Measurements from ENCODE around the gene SNX5.

DNA sequence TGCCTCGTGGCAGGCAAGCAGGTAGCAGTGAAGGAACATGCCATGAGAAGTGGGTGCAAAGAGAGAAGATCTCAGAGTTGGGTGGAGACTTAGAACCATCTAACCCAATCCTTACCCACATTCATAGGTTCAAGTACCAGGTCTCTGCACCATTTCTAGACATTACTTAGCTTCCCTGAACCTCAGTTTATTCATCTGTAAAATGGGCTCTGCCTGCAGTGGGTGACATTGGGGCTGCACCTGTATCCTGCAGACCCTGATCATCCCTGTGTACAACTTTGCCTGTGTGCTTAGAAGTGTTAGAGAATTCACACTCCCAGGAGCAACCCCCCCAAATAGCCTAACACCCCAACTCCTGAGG is 42.7 kb downstream of the SNX5 start:
- no peak for TF ChIP-seq RAD21 (conservative IDR thresholded peaks at IDR 0.05)
- TF ChIP-seq, protein P1, sequence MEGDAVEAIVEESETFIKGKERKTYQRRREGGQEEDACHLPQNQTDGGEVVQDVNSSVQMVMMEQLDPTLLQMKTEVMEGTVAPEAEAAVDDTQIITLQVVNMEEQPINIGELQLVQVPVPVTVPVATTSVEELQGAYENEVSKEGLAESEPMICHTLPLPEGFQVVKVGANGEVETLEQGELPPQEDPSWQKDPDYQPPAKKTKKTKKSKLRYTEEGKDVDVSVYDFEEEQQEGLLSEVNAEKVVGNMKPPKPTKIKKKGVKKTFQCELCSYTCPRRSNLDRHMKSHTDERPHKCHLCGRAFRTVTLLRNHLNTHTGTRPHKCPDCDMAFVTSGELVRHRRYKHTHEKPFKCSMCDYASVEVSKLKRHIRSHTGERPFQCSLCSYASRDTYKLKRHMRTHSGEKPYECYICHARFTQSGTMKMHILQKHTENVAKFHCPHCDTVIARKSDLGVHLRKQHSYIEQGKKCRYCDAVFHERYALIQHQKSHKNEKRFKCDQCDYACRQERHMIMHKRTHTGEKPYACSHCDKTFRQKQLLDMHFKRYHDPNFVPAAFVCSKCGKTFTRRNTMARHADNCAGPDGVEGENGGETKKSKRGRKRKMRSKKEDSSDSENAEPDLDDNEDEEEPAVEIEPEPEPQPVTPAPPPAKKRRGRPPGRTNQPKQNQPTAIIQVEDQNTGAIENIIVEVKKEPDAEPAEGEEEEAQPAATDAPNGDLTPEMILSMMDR (IDR thresholded peaks at IDR 0.05; ENCODE audit: poor library complexity, severe bottlenecking) = no peak
- no peak for TF ChIP-seq POLR2AphosphoS5 (IDR thresholded peaks at IDR 0.05)
- no peak for TF ChIP-seq EZH2 (IDR thresholded peaks at IDR 0.05; ENCODE audit: borderline replicate concordance, insufficient read depth, low read length, poor library complexity, severe bottlenecking)

Data from neural cell (in vitro differentiated cells).